H9 (cell line): ENCODE results near the gene C1QTNF7. TPM values are rescaled to one million over a fixed set of nuclear protein-coding genes. Genes with fewer than 3 reads are reported as not detected.

ENCODE experiments used
- DNase-seq: peaks from one replicate; pipeline ENCODE4 v3.0.0-alpha.2; 2017
- H2AFZ ChIP-seq: one replicate; pipeline ENCODE4 v1.6.1; 2013; ENCODE audit warnings: mild to moderate bottlenecking, low read length, control low read depth, moderate library complexity
- H2AK5ac ChIP-seq: 2 replicates; pipeline ENCODE4 v1.6.1; 2013; ENCODE audit warnings: low read length, control low read depth, mixed read lengths; ENCODE audit not compliant: insufficient read length
- H2BK120ac ChIP-seq: one replicate; pipeline ENCODE4 v1.6.1; 2013; ENCODE audit warnings: low read depth, mild to moderate bottlenecking, low read length, control low read depth, inconsistent platforms; ENCODE audit not compliant: poor library complexity, severe bottlenecking
- H2BK12ac ChIP-seq: 2 replicates; pipeline ENCODE4 v1.6.1; 2013; ENCODE audit warnings: low read length, control low read depth, mixed read lengths, low read depth; ENCODE audit not compliant: insufficient read length
- H2BK15ac ChIP-seq: 2 replicates; pipeline ENCODE4 v1.6.1; 2013; ENCODE audit warnings: low read depth, low read length, control low read depth
- H2BK20ac ChIP-seq: one replicate; pipeline ENCODE4 v1.6.1; 2013; ENCODE audit warnings: low read depth, mild to moderate bottlenecking, low read length, control low read depth, inconsistent platforms; ENCODE audit not compliant: poor library complexity, severe bottlenecking
- H2BK5ac ChIP-seq: 2 replicates; pipeline ENCODE4 v1.6.1; 2013; ENCODE audit warnings: low read length, control low read depth, mixed read lengths; ENCODE audit not compliant: insufficient read length
- H3K14ac ChIP-seq: 2 replicates; pipeline ENCODE4 v1.6.1; 2013; ENCODE audit warnings: low read length, control low read depth; ENCODE audit not compliant: insufficient read depth
- H3K18ac ChIP-seq: 2 replicates; pipeline ENCODE4 v1.6.1; 2013; ENCODE audit warnings: low read depth, mild to moderate bottlenecking, mixed read lengths, low read length, control low read depth; ENCODE audit not compliant: insufficient read length
- H3K23ac ChIP-seq: 2 replicates; pipeline ENCODE4 v1.6.1; 2013; ENCODE audit warnings: low read length, control low read depth, mixed read lengths, low read depth; ENCODE audit not compliant: insufficient read length
- H3K23me2 ChIP-seq: 2 replicates; pipeline ENCODE4 v1.6.1; 2013; ENCODE audit warnings: low read depth, mild to moderate bottlenecking, mixed read lengths, low read length, control low read depth; ENCODE audit not compliant: insufficient read length, poor library complexity, severe bottlenecking
- H3K27ac ChIP-seq: 2 replicates; pipeline ENCODE4 v1.5.1; 2013; ENCODE audit warnings: low read length, control low read depth, mixed read lengths, low read depth; ENCODE audit not compliant: insufficient read length
- H3K27me3 ChIP-seq: 2 replicates; pipeline ENCODE4 v1.6.1; 2013; ENCODE audit warnings: low read length, control low read depth, inconsistent platforms; ENCODE audit not compliant: insufficient read depth
- H3K4ac ChIP-seq: 2 replicates; pipeline ENCODE4 v1.6.1; 2013; ENCODE audit warnings: low read depth, mild to moderate bottlenecking, control low read depth, inconsistent platforms, low read length, moderate library complexity
- H3K4me1 ChIP-seq: 2 replicates; pipeline ENCODE4 v1.6.1; 2013; ENCODE audit warnings: low read length, control low read depth, inconsistent platforms; ENCODE audit not compliant: insufficient read depth
- H3K4me2 ChIP-seq: 2 replicates; pipeline ENCODE4 v1.6.1; 2013; ENCODE audit warnings: low read length, control low read depth, mixed read lengths; ENCODE audit not compliant: insufficient read length, insufficient read depth
- H3K56ac ChIP-seq: 2 replicates; pipeline ENCODE4 v1.6.1; 2013; ENCODE audit warnings: low read depth, mild to moderate bottlenecking, mixed read lengths, low read length, control low read depth; ENCODE audit not compliant: insufficient read length
- H3K79me1 ChIP-seq: 2 replicates; pipeline ENCODE4 v1.6.1; 2013; ENCODE audit warnings: low read depth, mild to moderate bottlenecking, moderate library complexity, low read length, control low read depth, inconsistent platforms; ENCODE audit not compliant: insufficient read depth, poor library complexity, severe bottlenecking
- H3K79me2 ChIP-seq: 2 replicates; pipeline ENCODE4 v1.6.1; 2013; ENCODE audit warnings: low read length, control low read depth, inconsistent platforms; ENCODE audit not compliant: insufficient read depth
- H3K9ac ChIP-seq: 2 replicates; pipeline ENCODE4 v1.6.1; 2013; ENCODE audit warnings: low read length, control low read depth, mixed read lengths; ENCODE audit not compliant: insufficient read length; ENCODE audit errors: extremely low read depth
- H3K9me3 ChIP-seq: one replicate; pipeline ENCODE4 v1.6.1; 2013; ENCODE audit warnings: low read depth, low read length, inconsistent platforms; ENCODE audit not compliant: control insufficient read depth
- H3T11ph ChIP-seq: one replicate; pipeline ENCODE4 v1.6.1; 2013; ENCODE audit warnings: mild to moderate bottlenecking, low read length, control low read depth, inconsistent platforms
- H4K20me1 ChIP-seq: one replicate; pipeline ENCODE4 v1.6.1; 2013; ENCODE audit not compliant: control insufficient read depth, insufficient read length, insufficient read depth
- H4K5ac ChIP-seq: 2 replicates; pipeline ENCODE4 v1.6.1; 2013; ENCODE audit warnings: low read depth, mild to moderate bottlenecking, mixed read lengths, low read length, control low read depth; ENCODE audit not compliant: insufficient read length
- H4K8ac ChIP-seq: replicated peaks from 2 replicates; pipeline ENCODE4 v1.6.1; 2013; ENCODE audit warnings: low read length, control low read depth, mixed read lengths, low read depth; ENCODE audit not compliant: insufficient read length
- H4K91ac ChIP-seq: 2 replicates; pipeline ENCODE4 v1.6.1; 2013; ENCODE audit warnings: low read depth, mild to moderate bottlenecking, moderate library complexity, mixed read lengths, low read length, control low read depth; ENCODE audit not compliant: insufficient read length
- H3K27ac Mint-ChIP-seq, 3 experiments: 2 replicates in 2 of 3; 3 replicates in 1 of 3; pipeline ENCODE4 v1.8.0; 2020 to 2021; ENCODE audit warnings: mixed read lengths in 3 of 3, mild to moderate bottlenecking in 1 of 3, moderate library complexity in 1 of 3
- H3K27me3 Mint-ChIP-seq: 2 replicates; pipeline ENCODE4 v1.8.0; 2021; ENCODE audit warnings: low read depth, mild to moderate bottlenecking, moderate library complexity, mixed read lengths
- H3K36me3 Mint-ChIP-seq, 3 experiments: 2 replicates in 2 of 3; 3 replicates in 1 of 3; pipeline ENCODE4 v1.8.0; 2020 to 2021; ENCODE audit warnings: low read depth in 3 of 3, mixed read lengths in 3 of 3; ENCODE audit not compliant: insufficient read depth in 1 of 3
- H3K4me1 Mint-ChIP-seq, 2 experiments: 2 replicates each; pipeline ENCODE4 v1.8.0; 2020; ENCODE audit warnings: mixed read lengths in 2 of 2
- H3K4me3 Mint-ChIP-seq, 2 experiments: 2 replicates in 1 of 2; 3 replicates in 1 of 2; pipeline ENCODE4 v1.8.0; 2020 to 2021; ENCODE audit warnings: mild to moderate bottlenecking in 2 of 2, mixed read lengths in 2 of 2, moderate library complexity in 1 of 2
- H3K9me3 Mint-ChIP-seq, 2 experiments: 2 replicates in 1 of 2; 3 replicates in 1 of 2; pipeline ENCODE4 v1.8.0; 2020; ENCODE audit warnings: mild to moderate bottlenecking in 2 of 2, mixed read lengths in 2 of 2, moderate library complexity in 1 of 2
- WGBS: extraction: QIAGEN DNeasy Blood & Tissue Kit; methylation state at CpG from one replicate; pipeline ENCODE4 v1.1.7; 2013; ENCODE audit warnings: missing lambda C conversion rate, low lambda C conversion rate, mixed read lengths; ENCODE audit not compliant: insufficient read length; ENCODE audit errors: extremely low coverage; 5-methylcytosine and 5-hydroxymethylcytosine counted together
- total RNA-seq: library from RNA; stranded (reverse); gene quantifications from 2 replicates; pipeline ENCODE4 v1.2.1, GENCODE V29; 2021
- TF ChIP-seq, protein P1 (sequence below): fragments of 200-600 bp; sonication (generic); conservative IDR thresholded peaks from 3 replicates; pipeline ENCODE4 v1.8.0; 2021; ENCODE audit warnings: antibody characterized with exemption, mild to moderate bottlenecking

Gene C1QTNF7
- total RNA-seq, 1 experiment from 2014 or later = not detected

DNA sequence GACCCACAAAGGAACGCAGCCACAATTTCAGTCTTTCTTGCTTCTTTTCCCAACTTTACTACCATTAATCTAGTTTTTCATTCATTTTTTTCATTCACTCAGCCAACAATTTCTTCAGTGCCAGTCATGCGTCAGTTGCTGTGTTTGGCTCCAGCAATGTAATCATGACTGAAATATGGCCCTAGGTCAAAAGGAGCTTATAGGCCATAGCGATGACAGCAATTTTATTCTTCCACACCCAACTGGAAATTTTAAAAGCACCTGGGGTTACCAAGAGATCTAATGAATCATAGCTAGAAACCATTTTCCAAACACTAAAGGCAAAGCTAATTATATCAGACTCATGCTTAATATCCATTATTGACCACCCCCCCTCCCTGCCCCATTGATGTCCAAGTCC is 29.8 kb upstream of the C1QTNF7 start:
- Histone ChIP-seq H3K79me2 (no peaks in the 10 kb centered on the region; the same call in 1 of the 2 replicates), H4K8ac (no peak overlapping the region), H3K79me1 (no peaks in the 10 kb centered on the region), H2BK15ac (no peak overlapping the region), H3K56ac (no peak overlapping the region), H2AFZ (no peak overlapping the region), H4K5ac (no peak overlapping the region), H2BK5ac (no peak overlapping the region), H2BK20ac (no peak overlapping the region), H3K23me2 (no peaks in the 10 kb centered on the region), H2AK5ac (no peak overlapping the region), H3K18ac (no peak overlapping the region), H3K27me3 (no peaks in the 10 kb centered on the region), H4K20me1 (no peaks in the 10 kb centered on the region), H3K23ac (no peak overlapping the region), H3K9me3 (no peaks in the 10 kb centered on the region), H3K9ac (no peak overlapping the region), H3T11ph (no peak overlapping the region), H3K14ac (no peak overlapping the region), H3K4ac (no peak overlapping the region), H3K4me1 (peaks cover 4% of the 10 kb centered on the region; the same call in 1 of the 2 replicates), H4K91ac (no peak overlapping the region), H3K4me2 (no peak overlapping the region), H2BK120ac (no peak overlapping the region), H2BK12ac (no peak overlapping the region), H3K27ac (no peak overlapping the region)
- H3K4me1 Mint-ChIP-seq = peaks cover 19 to 20% of the 10 kb centered on the region in 2 experiments
- no peak overlapping the region for H3K27ac Mint-ChIP-seq
- H3K9me3 Mint-ChIP-seq = no peaks in the 10 kb centered on the region
- no CpG with 5 or more reads among the region's 3 CpGs for WGBS
- TF ChIP-seq, protein P1, sequence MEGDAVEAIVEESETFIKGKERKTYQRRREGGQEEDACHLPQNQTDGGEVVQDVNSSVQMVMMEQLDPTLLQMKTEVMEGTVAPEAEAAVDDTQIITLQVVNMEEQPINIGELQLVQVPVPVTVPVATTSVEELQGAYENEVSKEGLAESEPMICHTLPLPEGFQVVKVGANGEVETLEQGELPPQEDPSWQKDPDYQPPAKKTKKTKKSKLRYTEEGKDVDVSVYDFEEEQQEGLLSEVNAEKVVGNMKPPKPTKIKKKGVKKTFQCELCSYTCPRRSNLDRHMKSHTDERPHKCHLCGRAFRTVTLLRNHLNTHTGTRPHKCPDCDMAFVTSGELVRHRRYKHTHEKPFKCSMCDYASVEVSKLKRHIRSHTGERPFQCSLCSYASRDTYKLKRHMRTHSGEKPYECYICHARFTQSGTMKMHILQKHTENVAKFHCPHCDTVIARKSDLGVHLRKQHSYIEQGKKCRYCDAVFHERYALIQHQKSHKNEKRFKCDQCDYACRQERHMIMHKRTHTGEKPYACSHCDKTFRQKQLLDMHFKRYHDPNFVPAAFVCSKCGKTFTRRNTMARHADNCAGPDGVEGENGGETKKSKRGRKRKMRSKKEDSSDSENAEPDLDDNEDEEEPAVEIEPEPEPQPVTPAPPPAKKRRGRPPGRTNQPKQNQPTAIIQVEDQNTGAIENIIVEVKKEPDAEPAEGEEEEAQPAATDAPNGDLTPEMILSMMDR = no peak
- no peaks in the 10 kb centered on the region for H3K36me3 Mint-ChIP-seq
- H3K27me3 Mint-ChIP-seq = no peaks in the 10 kb centered on the region
- no peak overlapping the region for H3K4me3 Mint-ChIP-seq
- no peak for DNase-seq
